Measurements from ENCODE around the gene ASGR2. TPM values are rescaled to one million over a fixed set of nuclear protein-coding genes. Genes with fewer than 3 reads are reported as not detected.

The ASGR2 gene
- total RNA-seq, 4 donors from 2014 or later = 0.66 to 1.4 (median 1.3) TPM; not detected in 1

GRCh38 chr17:7109461-7110322 lies 4.9 kb downstream of the ASGR2 start:
- TF ChIP-seq, protein P1, sequence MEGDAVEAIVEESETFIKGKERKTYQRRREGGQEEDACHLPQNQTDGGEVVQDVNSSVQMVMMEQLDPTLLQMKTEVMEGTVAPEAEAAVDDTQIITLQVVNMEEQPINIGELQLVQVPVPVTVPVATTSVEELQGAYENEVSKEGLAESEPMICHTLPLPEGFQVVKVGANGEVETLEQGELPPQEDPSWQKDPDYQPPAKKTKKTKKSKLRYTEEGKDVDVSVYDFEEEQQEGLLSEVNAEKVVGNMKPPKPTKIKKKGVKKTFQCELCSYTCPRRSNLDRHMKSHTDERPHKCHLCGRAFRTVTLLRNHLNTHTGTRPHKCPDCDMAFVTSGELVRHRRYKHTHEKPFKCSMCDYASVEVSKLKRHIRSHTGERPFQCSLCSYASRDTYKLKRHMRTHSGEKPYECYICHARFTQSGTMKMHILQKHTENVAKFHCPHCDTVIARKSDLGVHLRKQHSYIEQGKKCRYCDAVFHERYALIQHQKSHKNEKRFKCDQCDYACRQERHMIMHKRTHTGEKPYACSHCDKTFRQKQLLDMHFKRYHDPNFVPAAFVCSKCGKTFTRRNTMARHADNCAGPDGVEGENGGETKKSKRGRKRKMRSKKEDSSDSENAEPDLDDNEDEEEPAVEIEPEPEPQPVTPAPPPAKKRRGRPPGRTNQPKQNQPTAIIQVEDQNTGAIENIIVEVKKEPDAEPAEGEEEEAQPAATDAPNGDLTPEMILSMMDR (IDR thresholded peaks at IDR 0.05; ENCODE audit: low read depth) = no peak

DNA sequence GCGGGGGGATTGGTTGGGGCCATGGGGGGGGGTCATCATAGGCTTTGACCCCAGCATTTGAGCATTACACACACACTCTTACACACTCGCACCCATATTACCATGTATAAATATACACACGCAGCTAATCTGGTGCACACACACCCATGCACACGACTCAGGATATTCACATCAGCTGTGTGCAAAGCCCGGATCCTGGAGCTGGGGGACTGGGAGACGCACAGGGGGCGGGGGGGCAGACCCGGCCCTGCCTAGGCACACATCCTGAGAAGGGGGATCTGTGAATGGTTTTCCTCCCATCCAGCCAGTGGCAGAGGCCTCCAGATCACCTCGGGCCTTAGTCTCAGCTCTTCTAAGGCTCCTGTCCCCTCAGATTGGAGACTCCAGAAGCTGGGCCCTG lies 5.6 kb downstream of the ASGR2 start:
- TF ChIP-seq, protein P1 (IDR thresholded peaks at IDR 0.05; ENCODE audit: low read depth) = no peak

- TF ChIP-seq, protein P1 (IDR thresholded peaks at IDR 0.05; ENCODE audit: low read depth) = no peak
These were observed 6.1 kb downstream of the ASGR2 start for GRCh38 chr17:7108560-7108925.

DNA sequence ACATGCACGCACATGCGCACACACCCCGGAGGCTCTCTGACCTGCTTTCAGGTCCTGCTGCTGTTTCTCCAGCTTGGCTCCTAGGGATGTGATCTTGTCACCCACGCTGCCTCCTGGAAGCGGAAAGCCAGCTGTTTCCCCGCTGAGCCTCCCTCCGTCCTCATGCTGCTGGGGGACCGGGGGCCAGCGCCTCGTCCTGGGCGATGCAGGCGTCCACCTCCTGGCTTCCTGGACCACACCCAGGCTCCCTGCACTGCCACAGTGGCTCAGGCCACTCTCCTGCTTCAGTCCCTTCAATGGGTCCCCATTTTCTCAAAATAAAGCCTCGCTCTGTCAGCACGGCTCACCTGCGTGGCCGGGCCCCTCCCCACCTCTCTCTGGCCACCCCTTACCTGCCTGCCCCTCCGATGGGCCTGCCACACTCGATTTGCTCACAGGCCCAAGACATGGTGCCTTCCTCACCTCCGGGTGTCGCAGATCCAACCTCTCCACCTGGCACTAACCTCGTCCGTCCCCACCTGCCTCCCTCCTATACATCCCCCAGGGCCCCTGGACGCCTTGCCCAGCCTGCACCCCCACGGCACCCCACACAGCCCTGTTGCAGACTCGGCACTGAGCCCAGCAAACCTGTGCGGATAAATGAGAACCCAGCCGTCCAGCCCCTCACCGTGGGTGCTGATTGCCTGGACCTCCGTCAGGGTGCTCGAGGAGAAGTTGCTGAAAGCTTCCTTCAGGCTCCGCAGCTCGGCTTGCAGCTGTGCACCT lies 6.6 kb downstream of the ASGR2 start:
- TF ChIP-seq, protein P1 (IDR thresholded peaks at IDR 0.05; ENCODE audit: low read depth) = no peak

DNA sequence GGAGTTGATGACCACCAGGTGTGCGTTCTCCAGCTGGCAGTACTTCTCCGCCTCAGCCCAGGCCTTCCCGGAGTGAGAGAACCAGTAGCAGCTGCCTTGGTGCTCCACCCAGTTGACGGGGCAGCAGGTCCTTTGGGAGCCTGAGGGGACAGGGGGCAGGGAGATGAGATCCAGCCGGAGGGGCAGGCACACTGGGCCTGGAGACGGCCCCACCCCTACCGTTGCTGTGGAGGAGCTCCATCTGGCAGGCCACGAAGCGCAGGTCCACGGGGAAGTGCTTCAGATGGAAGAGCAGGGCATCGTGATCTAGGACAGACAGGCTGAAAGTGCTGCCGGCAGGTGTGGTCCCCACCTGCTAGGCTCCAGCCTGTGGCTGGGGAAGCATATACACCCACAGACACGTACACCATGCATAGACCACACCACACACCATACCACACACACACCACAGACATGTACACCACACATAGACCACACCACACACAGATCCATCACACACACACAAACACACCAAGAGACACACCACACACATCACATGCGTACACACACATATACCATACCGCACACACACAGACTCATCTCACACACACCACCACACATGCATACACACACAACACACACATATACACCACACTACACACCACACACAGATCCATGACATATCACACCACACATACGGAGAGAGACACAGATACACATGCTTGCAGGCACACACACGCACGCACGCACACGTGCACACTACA lies 7.4 kb downstream of the ASGR2 start:
- TF ChIP-seq, protein P1 (IDR thresholded peaks at IDR 0.05; ENCODE audit: low read depth) = no peak

DNA sequence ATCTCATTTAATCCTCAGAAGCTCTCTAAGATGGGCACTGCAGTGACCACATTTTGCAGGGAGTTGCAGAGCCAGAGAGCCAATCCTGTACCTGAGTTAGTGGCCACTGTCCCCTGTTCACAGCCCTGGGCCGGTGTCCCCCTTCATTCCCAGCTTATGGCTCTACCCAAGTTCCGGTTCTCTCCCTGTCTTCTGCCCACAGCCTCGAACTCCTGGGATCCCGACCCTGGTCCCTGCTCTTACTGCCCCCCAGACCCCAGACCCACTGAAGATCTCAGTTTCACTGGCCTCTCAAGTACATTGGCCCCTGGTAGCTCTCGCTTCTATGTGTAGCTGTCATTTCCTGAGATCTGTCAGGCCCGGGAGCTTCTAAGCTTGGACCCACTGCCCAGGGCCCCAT lies 12.2 kb downstream of the ASGR2 start:
- TF ChIP-seq, protein P1 (IDR thresholded peaks at IDR 0.05; ENCODE audit: low read depth) = no peak

GRCh38 chr17:7101531-7101930 lies 13.1 kb downstream of the ASGR2 start:
- TF ChIP-seq, protein P1 (IDR thresholded peaks at IDR 0.05; ENCODE audit: low read depth) = no peak
